Mesenteric fat pad (tissue), 1 donor: ENCODE measurements around the gene OPCML. TPM values are rescaled to one million over a fixed set of nuclear protein-coding genes. Genes with fewer than 3 reads are reported as not detected.

ENCODE experiments used
- DNase-seq: peaks from one replicate; pipeline ENCODE4 v3.0.0-alpha.2; 2020; ENCODE audit warnings: low spot score
- total RNA-seq: library from RNA; stranded (reverse); fragmentation: NEBNext Ultra II Directional; extraction: Animal tissue kit (Norgen Biotek cat#: 25700); gene quantifications from one replicate; pipeline ENCODE4 v1.2.1, GENCODE V29; 2021
- donor health status: DM: yes; HTN: yes; CAD: no.

OPCML gene
- total RNA-seq, 1 donor from 2014 or later: 0.39 TPM

GRCh38 chr11:132459736-132460135, 1072.6 kb downstream of the OPCML start:
- no peak for DNase-seq

GRCh38 chr11:132457445-132457844, 1074.9 kb downstream of the OPCML start:
- DNase-seq: no peak

- no peak for DNase-seq
Observed at GRCh38 chr11:132456751-132457328, 1075.5 kb downstream of the OPCML start.

GRCh38 chr11:132455044-132455443, 1077.3 kb downstream of the OPCML start:
- no peak for DNase-seq

GRCh38 chr11:132453406-132453805, 1078.9 kb downstream of the OPCML start:
- no peak for DNase-seq

DNA sequence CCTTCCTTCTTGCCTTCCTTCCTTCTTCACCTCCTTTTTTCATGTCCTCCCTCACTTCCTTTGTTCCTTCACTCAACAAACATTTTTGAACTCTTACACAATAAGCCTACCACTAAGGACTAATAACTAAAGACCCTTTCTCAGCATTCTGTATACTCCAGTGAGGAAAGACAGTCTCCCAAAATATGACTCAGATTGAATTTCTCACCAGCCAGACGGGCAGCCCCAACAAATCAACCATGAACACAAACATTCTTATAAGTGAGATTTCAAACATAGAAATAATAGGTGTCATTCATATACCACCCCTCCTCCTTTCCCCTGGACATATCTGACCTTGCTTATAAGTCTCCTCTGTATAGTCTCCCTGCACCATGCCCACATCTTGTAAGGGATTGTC, 1079.7 kb downstream of the OPCML start:
- no peak for DNase-seq

DNA sequence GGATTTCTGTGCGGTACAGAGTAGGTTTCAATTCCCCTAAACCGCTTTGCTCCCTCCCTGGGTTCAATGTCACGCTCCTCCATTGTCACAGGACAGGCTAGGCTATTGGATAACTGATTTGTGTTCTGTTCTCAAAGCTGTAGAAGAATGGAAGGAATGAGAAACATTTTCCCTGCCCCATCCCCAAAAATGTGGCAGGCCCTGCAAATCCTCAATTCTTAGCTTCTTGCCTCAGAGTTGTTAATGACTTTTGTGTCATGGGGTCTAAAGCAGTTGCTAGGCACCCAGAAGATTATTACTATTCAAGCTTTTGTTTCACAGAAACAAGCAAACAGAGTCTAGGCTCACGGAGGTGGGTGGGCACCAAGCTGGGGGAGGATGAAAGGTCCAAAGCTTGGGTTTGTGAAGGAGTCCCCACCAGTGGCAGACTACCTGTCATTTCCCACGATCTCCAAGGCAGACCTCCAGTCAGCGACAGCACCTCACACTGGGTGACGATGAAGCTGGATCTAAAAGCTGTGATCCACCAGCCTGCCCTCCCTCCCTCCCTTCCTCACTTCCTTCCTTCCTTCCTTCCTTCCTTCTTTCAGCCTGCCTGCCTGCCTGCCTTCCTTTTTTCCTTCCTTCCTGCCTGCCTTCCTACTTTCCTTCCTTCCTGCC, 1080.2 kb downstream of the OPCML start:
- no peak for DNase-seq

- no peak for DNase-seq
Observed at GRCh38 chr11:132450631-132451030, 1081.7 kb downstream of the OPCML start.

DNA sequence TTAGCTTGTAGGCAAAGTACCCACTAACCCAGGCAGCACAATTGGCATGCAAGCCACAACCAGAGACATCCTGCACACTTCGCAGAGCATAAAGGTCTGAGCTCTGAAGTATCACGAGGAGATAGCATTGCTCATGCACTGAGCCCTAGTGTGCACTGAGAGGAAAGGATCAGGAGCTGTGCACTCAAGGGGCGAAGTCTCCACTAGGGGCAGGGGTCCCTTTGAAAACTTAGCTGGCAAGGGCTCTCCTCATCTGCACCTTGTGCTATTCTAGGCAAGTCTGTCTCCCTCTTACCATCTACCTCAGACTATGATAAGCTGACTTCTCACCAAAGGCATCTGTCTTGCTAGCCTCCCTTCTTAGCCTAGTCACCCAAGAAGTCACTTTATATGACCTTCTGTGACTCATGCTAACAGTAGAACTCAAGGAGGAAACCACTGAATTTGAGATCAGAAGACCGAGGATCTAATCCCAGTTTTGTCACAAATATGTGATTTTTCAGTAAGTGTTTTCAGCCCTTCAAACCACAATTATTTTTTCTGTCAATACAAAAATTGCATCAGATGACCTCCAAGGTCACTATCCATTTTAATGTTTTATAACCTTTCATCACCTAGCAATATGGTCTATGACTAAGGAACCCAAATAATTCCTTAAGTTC, 1083.8 kb downstream of the OPCML start:
- no peak for DNase-seq

DNA sequence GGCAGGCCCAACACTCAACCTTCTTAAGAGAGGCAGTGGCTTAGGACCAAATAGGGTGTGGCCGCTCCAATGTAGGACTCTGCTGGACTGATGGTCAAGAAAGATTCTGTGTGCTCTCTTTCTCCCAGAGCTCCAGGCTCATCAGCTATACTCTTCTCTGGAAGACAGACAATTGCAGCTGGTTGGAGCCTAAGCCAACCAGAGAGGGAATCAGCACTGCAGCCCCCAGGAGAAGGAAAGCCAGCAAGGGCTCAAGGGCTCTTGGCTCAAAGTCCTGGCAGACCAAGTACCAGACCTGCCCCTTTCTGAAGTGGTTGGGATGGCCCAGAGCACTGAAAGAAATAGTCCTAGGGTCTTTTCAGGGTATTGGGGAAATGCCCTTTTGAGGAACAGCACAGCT, 1084.5 kb downstream of the OPCML start:
- no peak for DNase-seq

DNA sequence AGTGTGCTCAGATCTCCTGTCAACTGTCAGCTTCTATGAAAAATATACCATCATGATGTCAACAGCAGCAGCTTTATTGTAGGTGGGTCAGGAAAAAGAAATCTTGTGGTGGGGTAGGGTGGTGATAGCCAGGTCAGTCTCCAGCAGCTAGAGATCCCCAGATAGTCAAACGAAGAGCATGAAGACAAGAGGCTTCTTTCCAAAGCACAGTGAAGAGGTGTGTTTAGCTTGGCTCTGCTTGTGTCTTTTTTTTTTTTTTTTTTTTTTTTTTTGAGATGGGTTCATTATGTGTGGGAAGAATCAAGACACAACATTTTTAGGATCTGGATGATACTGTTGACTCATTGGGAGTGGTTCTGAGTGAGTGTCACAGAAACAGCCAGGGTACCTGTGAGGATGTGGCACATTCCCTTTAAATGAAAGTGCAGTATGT, 1086.4 kb downstream of the OPCML start:
- DNase-seq: no peak

DNA sequence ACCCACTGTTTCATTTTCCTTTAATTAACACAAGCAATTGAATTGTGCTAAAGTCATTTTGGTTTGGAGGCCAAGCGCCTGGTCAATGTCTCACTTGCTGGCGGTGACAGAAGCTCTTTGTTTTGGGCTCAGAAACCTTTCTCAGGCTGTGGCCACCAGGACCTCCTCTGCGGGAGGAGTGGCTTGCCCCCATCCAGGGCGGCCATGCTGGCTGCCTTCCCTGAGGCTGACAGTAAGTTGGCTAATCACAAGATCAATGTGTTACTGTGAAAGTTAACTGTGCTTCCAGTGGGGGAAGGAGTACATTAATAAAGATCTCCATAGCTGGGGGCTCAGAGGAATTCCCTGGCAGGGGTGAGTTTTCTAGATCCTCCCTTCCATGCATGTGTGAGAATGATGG, 1087.4 kb downstream of the OPCML start:
- no peak for DNase-seq

DNA sequence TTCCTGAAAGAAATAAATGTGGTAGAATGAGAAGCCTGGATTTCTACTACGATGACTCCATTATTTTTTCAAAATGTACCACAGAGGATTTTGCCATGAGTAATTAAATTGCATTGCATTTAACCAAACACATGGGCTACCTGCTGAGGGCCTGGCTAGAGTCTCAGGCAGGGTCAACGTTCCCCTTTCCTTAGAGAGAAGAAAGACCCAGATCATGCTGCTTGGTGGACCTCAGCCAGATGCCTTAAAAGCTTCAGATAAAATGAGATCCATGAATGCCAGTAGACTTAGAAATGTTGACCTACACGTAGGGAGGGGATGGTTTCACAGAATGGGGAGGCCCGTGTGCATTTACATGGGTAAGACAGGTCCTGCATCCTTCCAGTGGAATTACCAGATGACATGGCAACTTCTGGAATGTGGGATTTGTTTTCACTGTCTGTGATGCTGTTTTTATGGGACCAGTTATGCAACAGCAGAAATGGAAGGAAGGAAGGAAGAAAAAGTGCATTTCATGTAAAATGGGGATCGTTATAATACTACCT, 1092.5 kb downstream of the OPCML start:
- DNase-seq: no peak

- no peak for DNase-seq
Observed at GRCh38 chr11:132438418-132438817, 1093.9 kb downstream of the OPCML start.

DNA sequence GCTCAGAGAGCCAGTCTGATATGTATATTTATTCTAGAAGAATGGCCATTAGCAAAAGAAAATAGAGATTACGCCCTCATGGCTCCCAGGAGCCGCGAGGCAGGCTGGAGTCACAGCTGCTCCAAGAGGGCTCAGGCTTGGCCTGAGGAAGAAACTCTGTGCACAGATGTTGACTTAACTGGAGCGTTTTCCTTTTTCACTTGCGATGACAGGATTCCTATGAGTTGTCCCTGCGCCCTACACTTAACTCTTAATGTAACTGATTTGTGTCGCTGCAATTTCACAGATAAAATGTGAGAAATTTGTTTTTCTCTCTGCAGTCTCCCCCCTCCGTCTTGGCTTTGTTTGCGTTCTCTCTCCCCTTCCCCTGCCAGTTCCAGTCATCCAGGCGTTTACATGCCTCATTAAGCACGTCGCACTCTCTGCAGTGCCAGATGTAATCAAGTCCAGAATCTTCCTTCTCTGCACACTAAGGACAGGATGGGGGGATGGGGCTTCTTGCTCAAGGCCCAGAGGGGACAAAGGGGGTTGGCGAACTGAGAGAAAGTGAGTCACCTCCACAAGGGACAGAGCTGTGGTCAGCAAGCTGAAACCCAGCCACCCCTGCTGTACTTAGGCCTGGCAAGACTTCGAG, 1101.8 kb downstream of the OPCML start:
- no peak for DNase-seq

DNA sequence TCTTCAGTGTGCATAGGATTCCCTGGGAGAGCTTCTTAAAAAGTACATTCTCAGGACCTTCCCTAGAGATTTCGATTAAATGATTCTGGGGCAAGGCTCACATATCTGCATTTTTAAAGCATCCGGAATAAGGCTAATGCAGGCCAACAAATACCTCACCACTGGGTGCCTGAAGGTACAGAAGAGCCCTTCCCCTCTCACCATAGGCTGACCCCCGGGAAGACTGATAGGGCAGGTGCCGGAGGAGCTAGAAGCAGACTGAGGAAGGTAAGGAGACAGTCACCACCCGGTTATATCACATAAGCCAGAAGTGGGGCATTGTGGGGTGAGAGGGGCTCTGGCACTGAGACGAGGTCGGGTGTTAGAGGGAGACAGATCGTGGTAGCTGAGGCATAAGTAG, 1102.6 kb downstream of the OPCML start:
- no peak for DNase-seq

DNA sequence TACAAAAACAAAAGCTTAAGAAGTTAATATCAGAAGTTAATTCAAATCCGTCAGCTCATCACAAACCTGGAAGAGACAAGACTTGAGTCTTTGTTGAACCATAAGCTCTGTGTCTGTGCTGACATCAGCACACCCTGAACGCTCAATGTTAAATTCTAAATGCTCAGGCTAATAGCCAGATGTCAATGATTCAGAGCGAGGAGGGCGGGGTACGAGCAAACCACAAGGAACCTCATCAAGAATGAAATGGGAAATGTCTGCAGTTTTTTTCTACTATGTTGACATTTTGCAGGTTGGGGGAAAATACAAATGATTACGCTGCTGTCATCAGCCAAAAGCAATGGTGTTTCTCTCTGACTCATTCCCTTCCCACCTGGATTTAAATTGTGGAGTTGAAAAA, 1104.7 kb downstream of the OPCML start:
- DNase-seq: no peak

GRCh38 chr11:132424433-132424832, 1107.9 kb downstream of the OPCML start:
- no peak for DNase-seq

- no peak for DNase-seq
Observed at GRCh38 chr11:132423266-132423665, 1109.0 kb downstream of the OPCML start.

DNA sequence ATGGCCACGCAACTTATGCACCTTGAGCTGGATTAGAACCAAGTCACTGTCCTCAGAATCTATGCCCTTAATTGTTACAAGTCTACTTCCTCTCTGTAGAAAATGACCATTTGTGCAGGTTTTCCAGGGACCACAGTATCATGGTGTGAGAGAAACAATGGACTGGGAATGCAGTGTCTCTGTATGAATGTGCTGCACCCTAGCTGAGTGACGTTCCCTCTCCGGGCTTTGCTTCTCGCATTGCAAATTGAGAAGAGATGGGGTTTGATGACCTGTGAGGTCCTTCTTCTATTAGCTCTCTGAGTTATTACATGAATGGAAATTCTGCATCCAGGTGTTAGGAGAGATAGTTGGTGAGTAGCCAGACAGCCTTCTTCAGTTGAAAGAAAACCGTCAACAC, 1109.6 kb downstream of the OPCML start:
- DNase-seq: no peak

GRCh38 chr11:132421555-132421954, 1110.7 kb downstream of the OPCML start:
- DNase-seq: no peak

- DNase-seq: no peak
Observed at GRCh38 chr11:132414451-132414850, 1117.8 kb downstream of the OPCML start.
